ENCODE data around the gene DIP2A. TPM values are rescaled to one million over a fixed set of nuclear protein-coding genes. Genes with fewer than 3 reads are reported as not detected.
A peak's percentile ranks its signal among the peaks of the same experiment; 100 is the strongest.
"Not testable (repeated sequence)": the region's sequence is repeated elsewhere in the genome, so short reads cannot be mapped to it uniquely, and the experiment has no call there.

DIP2A gene
- total RNA-seq, 1 donor from 2014 or later, result 25.9 TPM

GRCh38 chr21:46570119-46570518 lies 111.4 kb downstream of the DIP2A start:
- Histone ChIP-seq H3K36me3 (peaks cover 77% of the 10 kb centered on the region), H3K27ac (replicated peaks) (peak overlapping the region; percentile 69), H3K4me3 (no peak overlapping the region), H3K9me3 (replicated peaks) (peaks cover 24% of the 10 kb centered on the region), H3K27me3 (ENCODE audit: low read depth) (no peaks in the 10 kb centered on the region), H3K4me1 (peaks cover 27% of the 10 kb centered on the region)
- no peak for TF ChIP-seq CTCF (IDR thresholded peaks at IDR 0.05; ENCODE audit: borderline replicate concordance)
- intact Hi-C loops (cut with micrococcal nuclease), result no loop called here
- no peak for DNase-seq

- Histone ChIP-seq H3K4me1 (peaks cover 27% of the 10 kb centered on the region), H3K9me3 (replicated peaks) (peaks cover 24% of the 10 kb centered on the region), H3K4me3 (no peak overlapping the region), H3K27me3 (ENCODE audit: low read depth) (no peaks in the 10 kb centered on the region), H3K27ac (replicated peaks) (peak overlapping the region; percentile 69), H3K36me3 (peaks cover 72% of the 10 kb centered on the region)
- DNase-seq, result no peak
- no peak for TF ChIP-seq CTCF (IDR thresholded peaks at IDR 0.05; ENCODE audit: borderline replicate concordance)
- intact Hi-C loops (cut with micrococcal nuclease), result no loop called here
Observed at GRCh38 chr21:46570631-46571030, 111.9 kb downstream of the DIP2A start.

GRCh38 chr21:46572850-46573249 lies 114.2 kb downstream of the DIP2A start:
- no peak overlapping the region for H3K27ac ChIP-seq (replicated peaks)
- peaks cover 19% of the 10 kb centered on the region for H3K4me1 ChIP-seq
- DNase-seq, result no peak
- peaks cover 50% of the 10 kb centered on the region for H3K36me3 ChIP-seq
- H3K27me3 ChIP-seq (ENCODE audit: low read depth), result no peaks in the 10 kb centered on the region
- no peak for TF ChIP-seq CTCF (IDR thresholded peaks at IDR 0.05; ENCODE audit: borderline replicate concordance)
- H3K9me3 ChIP-seq (replicated peaks), result peaks cover 36% of the 10 kb centered on the region
- no peak overlapping the region for H3K4me3 ChIP-seq
- intact Hi-C loops (cut with micrococcal nuclease), result no loop called here

- H3K27me3 ChIP-seq (ENCODE audit: low read depth); H3K4me1 ChIP-seq; H3K27ac ChIP-seq (replicated peaks); DNase-seq; intact Hi-C loops (cut with micrococcal nuclease); H3K4me3 ChIP-seq: not testable (repeated sequence)
- Histone ChIP-seq H3K36me3 (peaks cover 49% of the 10 kb centered on the region), H3K9me3 (replicated peaks) (peaks cover 68% of the 10 kb centered on the region)
Observed at GRCh38 chr21:46577786-46578185, 119.1 kb downstream of the DIP2A start.

- DNase-seq; intact Hi-C loops (cut with micrococcal nuclease); H3K27me3 ChIP-seq (ENCODE audit: low read depth); H3K4me3 ChIP-seq; H3K27ac ChIP-seq (replicated peaks); H3K4me1 ChIP-seq: not testable (repeated sequence)
- H3K36me3 ChIP-seq, result peaks cover 53% of the 10 kb centered on the region
- H3K9me3 ChIP-seq (replicated peaks), result peaks cover 74% of the 10 kb centered on the region
Observed at GRCh38 chr21:46579394-46579793, 120.7 kb downstream of the DIP2A start.

- Histone ChIP-seq H3K4me1 (no peaks in the 10 kb centered on the region), H3K27me3 (ENCODE audit: low read depth) (no peaks in the 10 kb centered on the region), H3K4me3 (no peak overlapping the region), H3K9me3 (replicated peaks) (peaks cover 92% of the 10 kb centered on the region), H3K27ac (replicated peaks) (no peak overlapping the region), H3K36me3 (peaks cover 53% of the 10 kb centered on the region)
- intact Hi-C loops (cut with micrococcal nuclease), result no loop called here
- DNase-seq, result no peak
- TF ChIP-seq CTCF (IDR thresholded peaks at IDR 0.05; ENCODE audit: borderline replicate concordance), result no peak
Observed at GRCh38 chr21:46581780-46582307, 123.2 kb downstream of the DIP2A start.
